Stimulated activated CD8-positive, alpha-beta memory T cell treated with anti-CD3 and anti-CD28 coated beads, Interleukin-4, amount 100 ng/mL, for 24 hours (primary cell): ENCODE data around the gene IPO11.
"Not testable (repeated sequence)": the region's sequence is repeated elsewhere in the genome, so short reads cannot be mapped to it uniquely, and the experiment has no call there.

Source experiments
- DNase-seq: peaks from one replicate; pipeline ENCODE4 v3.0.0-alpha.2; 2020; ENCODE audit warnings: low read depth

The IPO11 gene

DNA sequence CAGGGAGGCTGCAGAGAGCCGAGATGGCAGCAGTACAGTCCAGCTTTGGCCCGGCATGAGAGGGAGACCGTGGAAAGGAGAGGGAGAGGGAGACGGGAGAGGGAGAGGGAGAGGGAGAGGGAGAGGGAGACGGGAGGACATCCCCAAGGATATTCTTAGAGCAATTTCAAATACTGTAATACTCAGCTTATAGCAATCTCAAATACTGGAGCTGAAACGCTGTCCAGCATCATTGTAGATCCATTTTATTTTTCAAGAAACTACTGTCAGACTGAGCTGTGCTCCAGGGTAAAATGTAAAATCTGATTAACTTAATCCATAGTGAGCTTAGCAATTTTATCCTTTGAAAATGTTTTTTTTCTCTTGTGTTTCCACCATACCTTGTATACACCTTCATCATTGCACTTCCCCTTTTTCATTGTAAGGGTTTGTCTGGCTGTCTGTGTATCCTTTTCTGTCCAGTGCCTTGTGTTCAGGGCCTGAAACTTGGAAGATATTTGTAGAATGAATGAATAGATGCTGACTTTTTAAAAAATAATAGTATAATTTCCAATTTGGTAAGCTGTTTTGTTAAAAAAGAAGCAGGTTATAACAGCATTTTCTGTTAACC, 102.1 kb downstream of the IPO11 start:
- DNase-seq = no peak

DNA sequence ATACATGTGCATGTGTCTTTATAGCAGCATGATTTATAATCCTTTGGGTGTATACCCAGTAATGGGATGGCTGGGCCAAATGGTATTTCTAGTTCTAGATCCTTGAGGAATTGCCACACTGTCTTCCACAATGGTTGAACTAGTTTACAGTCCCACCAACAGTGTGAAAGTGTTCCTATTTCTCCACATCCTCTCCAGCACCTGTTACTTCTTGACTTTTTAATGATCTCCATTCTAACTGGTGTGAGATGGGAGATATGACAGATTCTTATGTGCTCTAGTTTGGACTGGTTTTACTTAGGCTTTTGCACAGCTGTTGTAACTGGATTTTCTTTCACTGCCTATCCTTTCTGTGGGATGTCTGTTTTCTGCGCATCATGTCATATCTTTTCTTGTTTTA, 108.2 kb downstream of the IPO11 start:
- DNase-seq = not testable (repeated sequence)

DNA sequence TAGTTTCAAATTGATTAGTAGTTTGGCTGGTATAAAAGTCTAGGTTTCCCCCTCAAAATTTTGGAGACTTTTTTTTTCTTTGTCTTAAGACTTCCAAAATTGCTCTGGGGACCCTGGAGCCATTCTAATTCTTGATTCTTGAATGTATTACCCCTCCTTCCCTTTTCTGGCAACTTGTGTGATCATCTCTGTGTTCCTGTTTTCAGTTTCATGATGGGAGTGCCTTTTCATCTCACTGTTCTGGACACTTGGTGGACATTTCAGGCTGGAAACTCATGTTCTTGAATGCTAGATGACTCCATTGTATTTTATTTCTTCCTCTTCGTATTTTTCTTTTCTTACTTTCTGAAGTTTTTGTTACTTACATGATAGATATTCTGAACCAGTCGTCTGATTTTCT, 108.8 kb downstream of the IPO11 start:
- no peak for DNase-seq

DNA sequence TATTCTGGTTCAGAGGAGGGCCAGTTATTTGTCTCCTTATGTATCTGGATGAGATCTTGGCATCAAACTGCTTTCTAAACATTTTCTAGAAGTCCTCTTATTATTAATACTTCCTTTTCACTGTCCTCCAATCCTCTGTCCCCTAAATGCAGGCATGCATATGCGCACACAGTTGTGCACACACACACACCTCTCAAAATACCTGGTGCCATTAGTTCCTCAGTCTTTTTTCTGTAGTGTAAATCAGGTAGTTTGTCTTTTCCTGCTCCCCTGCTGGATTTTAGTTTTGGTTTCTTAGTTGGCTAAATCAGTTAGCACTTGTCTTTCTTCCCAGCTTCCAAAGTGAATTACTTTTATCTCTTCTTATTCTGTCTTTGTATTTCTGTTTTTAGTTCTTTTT, 110.2 kb downstream of the IPO11 start:
- DNase-seq = no peak

DNA sequence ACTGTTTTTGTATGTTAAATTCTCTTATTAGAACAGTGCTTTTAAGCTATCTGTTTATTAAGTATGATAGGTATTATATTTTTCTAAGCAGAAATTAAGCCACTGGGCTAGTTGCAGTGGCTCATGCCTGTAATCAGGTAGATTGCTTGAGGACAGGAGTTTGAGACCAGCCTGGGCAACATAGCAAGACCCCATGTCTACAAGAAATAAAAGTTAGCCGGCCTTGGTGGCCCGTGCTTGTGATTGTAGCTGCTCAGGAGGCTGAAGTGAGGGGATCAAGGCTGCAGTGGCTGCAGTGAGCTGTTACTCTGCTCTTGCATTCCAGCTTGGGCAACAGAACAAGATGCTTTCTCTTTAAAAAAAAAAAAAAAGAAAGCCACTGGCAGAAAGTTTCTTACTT, 121.0 kb downstream of the IPO11 start:
- DNase-seq = no peak

DNA sequence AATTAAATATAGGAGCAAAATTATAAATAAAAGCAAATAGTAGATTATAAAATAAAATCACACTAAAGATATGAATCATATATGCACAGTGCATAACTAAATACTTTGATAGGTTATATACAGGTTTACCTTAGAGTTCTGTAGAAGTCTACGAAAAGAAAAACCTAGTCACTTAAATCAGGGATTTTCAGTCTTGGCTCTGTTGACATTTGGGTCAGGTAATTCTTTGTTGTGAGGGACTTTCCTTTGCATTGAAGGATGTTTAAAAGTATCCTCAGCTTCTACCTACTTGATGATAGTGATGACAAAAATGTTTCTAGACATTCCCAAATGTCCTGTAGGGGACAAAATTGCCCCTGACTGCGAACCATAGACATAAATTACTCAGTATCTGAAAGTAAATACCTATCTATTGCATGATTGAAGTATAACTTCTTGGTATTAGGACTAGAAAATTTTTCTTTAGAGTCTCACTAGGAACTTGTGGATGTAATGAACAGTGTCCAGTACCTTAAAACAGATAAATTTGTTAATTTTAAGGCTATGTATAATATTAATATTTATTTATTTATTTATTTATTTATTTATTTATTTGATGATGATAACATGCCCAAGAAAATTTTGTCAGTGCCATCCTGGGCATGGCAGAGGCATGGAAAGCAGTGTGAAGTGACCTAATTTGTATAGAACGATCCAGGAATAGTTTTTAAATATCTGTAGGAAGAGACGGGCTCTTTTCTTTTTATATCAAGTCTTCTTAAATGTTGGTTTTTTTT, 122.1 kb downstream of the IPO11 start:
- DNase-seq = no peak

DNA sequence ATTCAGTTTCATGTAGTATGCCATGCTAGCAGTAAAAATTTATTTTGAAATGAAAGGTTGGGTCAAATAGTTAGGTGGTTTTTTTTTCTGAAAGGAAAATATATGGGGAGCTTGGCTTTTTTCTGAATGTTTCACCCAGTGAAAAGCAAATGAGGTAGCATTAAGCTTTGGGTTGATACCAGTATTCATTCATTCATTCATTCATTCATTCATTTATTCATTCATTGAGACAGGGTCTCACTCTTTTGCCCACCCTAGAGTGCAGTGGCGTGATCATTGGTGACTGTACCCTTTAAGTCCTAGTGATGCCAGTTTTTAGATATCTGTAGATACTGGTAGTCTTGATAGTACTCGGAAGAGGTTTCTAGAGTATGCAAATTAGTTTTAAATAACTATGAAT, 123.7 kb downstream of the IPO11 start:
- DNase-seq = no peak

DNA sequence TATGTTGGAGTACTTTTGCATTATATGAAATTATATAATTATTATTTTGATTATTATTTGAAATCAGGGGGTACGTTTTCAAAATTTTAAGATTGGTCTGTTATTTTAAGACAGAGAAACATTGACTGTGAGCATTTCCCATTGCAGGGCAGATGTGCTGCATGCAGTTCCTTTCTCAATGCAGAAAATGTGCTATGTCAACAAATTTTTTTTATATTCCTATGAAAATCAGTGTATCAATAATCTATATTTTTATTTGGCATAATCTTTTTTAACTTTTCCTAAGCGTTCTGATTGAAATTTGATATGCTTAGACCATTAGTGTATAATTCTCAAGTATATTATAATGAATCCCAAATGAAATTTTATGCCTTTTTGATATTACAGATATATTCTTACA, 124.2 kb downstream of the IPO11 start:
- no peak for DNase-seq

DNA sequence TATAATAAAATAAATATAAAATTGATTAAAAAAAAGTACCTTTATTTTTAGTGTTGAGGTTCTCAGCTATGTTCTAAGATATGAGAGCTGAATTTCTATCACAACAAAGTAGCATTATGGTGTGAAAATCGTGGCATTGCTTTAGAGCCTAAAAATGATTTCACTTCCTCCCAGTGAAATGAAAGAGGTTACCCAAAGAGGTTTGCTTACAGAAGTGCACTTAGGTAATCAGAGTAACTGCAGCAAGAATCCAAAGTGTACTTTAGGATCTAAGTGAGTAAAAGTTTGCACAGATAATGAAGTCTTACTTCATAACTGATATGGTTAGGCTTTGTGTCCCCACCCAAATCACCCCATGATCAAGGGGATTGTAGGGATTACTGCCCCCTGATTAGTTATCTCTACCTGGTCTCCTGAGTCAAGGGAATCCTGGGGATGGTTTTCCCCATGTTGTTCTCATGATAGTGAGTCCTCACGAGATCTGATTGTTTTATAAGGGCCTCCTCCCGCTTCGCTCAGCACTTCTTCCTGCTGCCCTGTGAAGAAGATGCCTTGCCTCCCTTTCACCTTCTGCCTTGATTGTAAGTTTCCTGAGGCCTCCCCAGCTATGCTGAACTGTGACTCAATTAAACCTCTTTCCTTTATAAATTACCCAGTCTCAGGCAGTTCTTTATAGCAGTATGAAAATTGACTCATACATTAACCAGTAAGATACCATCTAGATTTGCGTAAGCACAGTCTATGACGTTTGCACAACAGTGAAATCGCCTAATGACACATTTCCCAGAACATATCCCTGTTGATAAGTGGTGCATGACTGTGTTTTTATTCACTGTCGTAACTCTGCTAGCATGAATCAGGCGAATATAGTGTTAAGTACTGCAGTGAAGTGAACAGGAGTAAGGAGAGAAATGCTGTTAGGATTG, 125.7 kb downstream of the IPO11 start:
- no peak for DNase-seq

DNA sequence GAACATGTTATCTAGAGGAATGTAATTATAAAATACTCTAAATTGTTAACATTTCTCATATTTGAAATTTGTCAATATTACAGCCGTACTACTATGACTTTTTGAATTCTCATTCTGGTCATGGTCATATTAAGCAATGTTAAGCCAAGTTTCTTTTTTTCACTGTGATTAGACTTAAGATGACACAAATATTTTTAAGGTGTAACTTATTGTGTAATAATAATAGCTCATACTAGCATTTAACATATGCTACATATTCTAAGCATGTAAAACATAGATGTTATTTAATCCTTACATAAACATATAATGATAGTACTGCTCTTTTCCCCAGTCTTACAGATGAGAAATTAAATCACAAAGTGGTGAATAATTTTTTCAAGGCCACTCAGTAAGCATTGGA, 130.2 kb downstream of the IPO11 start:
- no peak for DNase-seq

DNA sequence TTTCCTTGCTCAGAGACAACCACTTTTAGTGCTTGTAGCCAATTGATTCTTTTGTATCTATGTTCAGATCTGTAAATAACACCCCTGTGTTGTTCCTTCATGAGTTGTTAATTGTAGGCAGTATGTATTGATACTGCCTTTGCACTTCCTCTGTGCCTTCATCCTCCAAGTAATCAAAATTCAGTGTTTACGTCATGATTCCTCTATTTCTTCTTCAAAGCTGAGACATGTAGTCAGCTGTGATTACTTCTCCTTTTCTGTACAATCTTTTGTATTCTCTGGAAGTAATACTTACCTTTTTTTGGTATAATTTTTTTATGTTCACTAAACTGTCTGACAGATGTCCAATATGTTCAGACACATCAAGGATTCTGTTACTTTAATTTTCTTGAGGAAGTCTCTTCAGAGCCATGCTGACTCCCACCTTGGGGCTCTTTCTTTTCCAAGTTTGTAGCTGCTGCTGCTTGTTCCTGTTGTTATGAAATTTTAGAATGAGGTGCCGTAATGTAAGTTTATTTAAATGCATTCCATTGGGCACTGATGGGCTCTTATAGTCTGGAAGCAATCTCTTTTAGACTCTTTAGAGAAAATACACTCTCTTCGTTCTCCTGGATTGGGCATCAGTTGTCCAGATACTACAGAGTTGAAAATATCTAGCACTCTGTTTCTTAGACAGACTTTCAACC, 135.5 kb downstream of the IPO11 start:
- no peak for DNase-seq

DNA sequence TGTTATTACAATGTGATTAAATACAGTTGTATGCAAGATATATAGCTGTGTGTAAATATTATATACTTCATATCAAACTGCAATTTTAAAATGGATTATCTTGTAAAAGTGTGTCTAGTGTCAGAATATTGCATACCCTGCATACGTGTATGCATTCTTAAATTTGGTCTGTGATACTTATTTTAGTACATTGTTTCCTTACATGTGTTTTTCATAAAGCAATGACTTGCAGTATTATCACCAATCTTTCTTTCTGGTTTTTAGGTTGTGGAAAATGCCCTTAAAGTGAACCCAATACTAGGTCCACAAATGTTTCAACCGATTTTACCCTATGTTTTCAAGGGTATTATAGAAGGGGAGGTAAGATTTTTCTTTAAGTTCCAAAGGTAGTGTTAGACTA, 137.5 kb downstream of the IPO11 start:
- no peak for DNase-seq

DNA sequence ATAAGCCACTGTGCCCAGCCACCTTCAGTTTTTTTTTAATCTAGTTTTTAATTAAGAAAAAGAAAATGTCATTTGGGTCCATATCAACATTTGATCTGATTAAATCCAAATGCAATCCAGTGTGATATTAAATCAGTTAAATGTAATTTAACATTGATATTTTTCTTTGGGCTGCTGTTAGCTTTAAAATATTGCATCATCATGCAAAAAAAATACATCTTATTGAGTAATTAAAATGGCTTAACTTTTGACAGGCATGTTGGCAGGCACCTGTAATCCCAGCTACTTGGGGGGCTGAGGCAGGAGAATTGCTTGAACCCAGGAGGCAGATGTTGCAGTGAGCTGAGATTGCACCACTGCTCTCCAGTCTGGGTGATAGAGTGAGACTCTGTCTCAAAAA, 143.4 kb downstream of the IPO11 start:
- no peak for DNase-seq

DNA sequence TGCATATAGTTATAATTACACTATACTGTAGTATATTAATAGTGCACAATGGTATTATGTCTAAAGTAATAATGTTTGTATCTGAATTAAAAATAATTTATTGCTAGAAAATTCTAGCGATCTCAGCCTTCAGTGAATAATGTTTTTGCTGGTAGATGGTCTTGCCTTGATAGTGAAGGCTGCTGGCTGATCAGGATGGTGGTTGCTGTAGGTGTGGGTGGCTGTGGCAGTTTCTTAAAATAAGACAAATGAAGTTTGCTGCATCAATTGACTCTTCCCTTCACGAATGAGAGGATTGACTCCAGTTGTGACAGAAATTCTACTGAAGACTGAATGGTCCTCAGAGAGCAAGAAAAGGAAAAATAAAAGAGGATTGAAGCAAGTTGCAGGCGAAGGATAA, 146.4 kb downstream of the IPO11 start:
- DNase-seq = no peak

DNA sequence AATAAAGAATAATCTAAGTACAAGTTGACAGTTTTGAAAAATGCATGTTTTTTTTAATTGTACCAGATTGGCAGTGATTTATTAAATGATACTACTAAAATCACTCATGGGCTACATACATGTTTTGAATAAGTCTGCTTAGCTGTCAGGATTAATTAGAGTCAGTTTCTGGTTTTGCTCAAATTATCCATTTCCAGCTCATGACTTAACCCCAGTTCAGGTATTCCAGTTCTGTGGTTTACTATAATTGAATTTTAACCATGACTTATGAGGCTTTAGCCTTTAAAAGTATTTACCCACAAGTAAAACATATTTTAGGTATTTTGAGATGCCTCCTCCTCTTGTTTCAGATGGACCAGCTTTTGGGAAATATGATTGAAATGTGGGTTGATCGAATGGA, 148.2 kb downstream of the IPO11 start:
- DNase-seq = no peak

DNA sequence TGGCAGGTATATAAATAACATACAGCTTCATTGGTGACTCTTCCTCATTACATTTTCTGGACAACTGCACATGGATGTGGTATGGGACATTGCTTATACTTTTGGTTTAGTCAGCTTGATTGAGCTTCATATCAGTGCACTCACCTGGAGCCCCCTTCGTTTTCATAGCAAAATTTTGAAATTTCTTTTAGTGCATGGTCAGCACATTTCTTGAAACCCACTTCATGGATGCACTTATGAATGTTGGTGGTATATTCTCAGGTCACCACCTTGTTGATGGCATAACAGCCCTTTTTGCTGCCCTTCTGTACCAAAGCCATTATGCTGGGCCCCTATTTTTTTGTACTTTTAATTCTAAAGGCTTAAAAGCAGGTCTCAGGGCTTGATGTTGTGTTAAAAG, 149.3 kb downstream of the IPO11 start:
- no peak for DNase-seq

DNA sequence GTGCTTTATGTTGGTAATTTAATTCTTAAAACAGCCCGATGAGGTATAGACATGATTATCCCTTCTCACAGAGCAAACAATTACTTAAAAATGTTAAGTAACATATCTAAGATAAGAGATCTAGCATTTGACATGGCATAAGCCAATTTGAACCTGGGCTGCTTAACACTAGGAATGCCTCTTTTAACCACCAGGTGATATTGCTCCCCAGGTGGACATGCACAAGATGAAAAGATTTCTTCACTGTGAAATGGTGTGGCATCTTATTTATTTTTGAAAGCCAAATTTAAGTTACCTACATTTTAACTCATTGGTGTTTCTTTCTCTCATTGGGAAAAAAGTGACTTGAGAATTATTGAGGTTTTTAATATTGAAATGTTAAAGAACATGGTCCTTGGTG, 150.3 kb downstream of the IPO11 start:
- no peak for DNase-seq

DNA sequence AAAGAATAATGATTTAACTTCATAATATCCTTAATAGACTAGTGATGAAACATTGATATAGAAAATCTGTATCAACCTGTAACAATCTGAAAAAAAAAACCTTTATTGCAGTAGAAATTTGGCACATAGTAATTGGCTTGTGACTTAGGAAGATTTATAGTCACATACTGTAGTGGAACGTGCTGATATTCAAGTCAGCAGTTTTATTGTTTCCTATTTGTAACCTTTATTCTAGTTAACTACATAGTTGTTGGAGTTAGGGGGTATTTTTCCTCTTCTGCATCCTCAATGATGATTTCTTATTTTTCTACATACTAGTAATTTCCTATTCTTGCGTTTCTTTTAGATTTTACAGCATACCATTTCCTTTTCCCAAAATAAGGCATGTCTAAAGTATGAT, 151.5 kb downstream of the IPO11 start:
- no peak for DNase-seq

DNA sequence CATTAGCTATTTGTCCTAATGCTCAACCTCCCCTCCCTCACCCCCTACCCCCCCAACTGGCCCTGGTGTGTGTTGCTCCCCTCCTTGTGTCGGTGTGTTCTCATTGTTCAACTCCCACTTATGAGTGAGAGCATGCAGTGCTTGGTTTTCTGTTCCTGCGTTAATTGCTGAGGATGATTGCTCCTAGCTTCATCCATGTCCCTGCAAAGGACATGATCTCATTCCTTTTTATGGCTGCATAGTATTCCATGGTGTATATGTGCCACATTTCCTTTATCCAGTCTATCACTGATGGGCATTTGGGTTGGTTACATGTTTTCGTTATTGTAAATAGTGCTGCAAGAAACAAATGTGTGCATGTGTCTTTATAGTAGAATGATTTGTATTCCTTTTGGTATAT, 153.2 kb downstream of the IPO11 start:
- not testable (repeated sequence) for DNase-seq

DNA sequence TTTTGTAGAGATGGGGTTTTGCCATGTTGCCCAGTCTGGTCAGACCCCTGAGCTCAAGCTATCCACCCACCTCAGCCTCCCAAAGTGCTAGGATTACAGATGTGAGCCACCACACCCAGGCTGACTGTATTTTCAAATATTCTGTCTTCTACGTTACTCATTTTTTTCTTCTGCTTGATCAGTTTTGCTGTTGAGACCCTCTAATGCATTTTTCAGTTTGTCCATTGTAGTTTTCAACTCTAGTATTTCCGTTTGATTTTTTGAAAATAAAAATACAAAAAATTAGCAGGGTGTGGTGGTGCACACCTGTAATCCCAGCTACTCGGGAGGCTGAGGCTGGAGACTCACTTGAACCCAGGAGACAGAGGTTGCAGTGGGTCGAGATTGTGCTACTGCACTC, 155.6 kb downstream of the IPO11 start:
- DNase-seq = no peak

DNA sequence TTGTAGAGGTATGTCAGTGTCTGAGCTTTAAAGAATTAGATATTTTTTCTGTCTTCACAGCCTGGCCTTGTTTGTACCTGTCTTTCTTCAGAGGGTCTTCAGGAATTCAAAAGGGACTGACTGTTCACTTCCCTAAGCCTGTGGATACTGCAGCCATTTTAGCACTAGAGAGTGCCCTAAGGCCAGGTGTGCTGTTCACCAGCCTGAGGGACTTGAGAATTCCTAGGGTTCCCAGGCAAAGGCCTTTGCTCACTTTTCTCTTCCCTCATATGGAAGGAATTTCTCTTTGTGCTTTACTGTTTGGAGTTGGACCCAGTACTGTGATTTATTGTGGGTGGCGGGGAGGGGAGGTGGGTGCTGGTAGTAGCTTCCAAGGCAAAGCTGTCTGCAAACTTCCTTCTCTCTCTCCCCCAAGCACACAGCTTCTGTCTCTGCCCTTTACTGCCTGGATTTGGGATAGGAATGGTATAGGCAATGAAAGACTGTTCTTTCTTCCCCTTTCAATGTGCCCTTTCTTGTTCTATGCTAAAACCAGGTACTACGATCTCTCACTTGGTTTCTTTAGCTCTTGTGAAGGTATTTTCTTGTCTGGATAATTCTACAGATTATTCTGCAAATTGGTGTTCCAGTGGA, 156.4 kb downstream of the IPO11 start:
- no peak for DNase-seq

DNA sequence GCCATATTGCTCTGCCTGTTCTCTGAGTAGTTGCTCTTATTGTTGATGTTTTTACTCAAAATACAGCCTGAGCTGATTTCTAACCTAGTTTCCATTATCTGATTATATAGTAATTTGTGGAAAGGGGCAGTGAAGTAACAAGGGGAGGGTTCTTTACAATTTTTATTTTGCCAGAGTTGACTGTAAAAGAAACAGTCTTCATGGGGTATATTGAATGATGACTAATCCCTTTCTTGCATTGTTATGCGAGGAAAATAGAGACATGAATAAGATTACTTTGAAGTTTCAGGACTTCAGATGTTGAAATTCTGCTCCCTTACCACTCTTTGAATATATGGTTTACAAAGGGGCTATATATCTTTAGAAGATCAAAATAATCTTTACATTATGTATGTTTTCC, 156.9 kb downstream of the IPO11 start:
- DNase-seq = no peak
